Measurements from ENCODE around the gene RAF1.
"Not testable (repeated sequence)": the region's sequence is repeated elsewhere in the genome, so short reads cannot be mapped to it uniquely, and the experiment has no call there.

The RAF1 gene

GRCh38 chr3:12663936-12664908 lies at the start of gene RAF1:
Gene RAF1 (minus strand): TSS chr3:12664117. CDS start chr3:12618721, 45,396 bp downstream.
- peak; percentile 96 for DNase-seq (ENCODE audit: low spot score)

GRCh38 chr3:12710062-12710461 lies 46.1 kb upstream of the RAF1 start:
- DNase-seq (ENCODE audit: low spot score): no peak

- DNase-seq (ENCODE audit: low spot score): no peak
Observed at GRCh38 chr3:12709334-12709733, 45.4 kb upstream of the RAF1 start.

- DNase-seq (ENCODE audit: low spot score): peak; percentile 77
Observed at GRCh38 chr3:12708584-12709192, 44.8 kb upstream of the RAF1 start.

GRCh38 chr3:12707449-12707848 lies 43.5 kb upstream of the RAF1 start:
- no peak for DNase-seq (ENCODE audit: low spot score)

GRCh38 chr3:12706504-12707253 lies 42.8 kb upstream of the RAF1 start:
- peak; percentile 64 for DNase-seq (ENCODE audit: low spot score)

- DNase-seq (ENCODE audit: low spot score): no peak
Observed at GRCh38 chr3:12705981-12706380, 42.1 kb upstream of the RAF1 start.

GRCh38 chr3:12705374-12705926 lies 41.5 kb upstream of the RAF1 start:
- DNase-seq (ENCODE audit: low spot score): no peak

- DNase-seq (ENCODE audit: low spot score): no peak
Observed at GRCh38 chr3:12702501-12702900, 38.6 kb upstream of the RAF1 start.

GRCh38 chr3:12701601-12702000 lies 37.7 kb upstream of the RAF1 start:
- not testable (repeated sequence) for DNase-seq (ENCODE audit: low spot score)

GRCh38 chr3:12700800-12701199 lies 36.9 kb upstream of the RAF1 start:
- DNase-seq (ENCODE audit: low spot score): no peak

- no peak for DNase-seq (ENCODE audit: low spot score)
Observed at GRCh38 chr3:12695916-12696315, 32.0 kb upstream of the RAF1 start.

- DNase-seq (ENCODE audit: low spot score): no peak
Observed at GRCh38 chr3:12695112-12695511, 31.2 kb upstream of the RAF1 start.

GRCh38 chr3:12692444-12692843 lies 28.5 kb upstream of the RAF1 start:
- no peak for DNase-seq (ENCODE audit: low spot score)

- no peak for DNase-seq (ENCODE audit: low spot score)
Observed at GRCh38 chr3:12689997-12690711, 26.2 kb upstream of the RAF1 start.

GRCh38 chr3:12687948-12688347 lies 24.0 kb upstream of the RAF1 start:
- no peak for DNase-seq (ENCODE audit: low spot score)

GRCh38 chr3:12686096-12686495 lies 22.2 kb upstream of the RAF1 start:
- no peak for DNase-seq (ENCODE audit: low spot score)

- DNase-seq (ENCODE audit: low spot score): peak; percentile 67
Observed at GRCh38 chr3:12681943-12682390, 18.1 kb upstream of the RAF1 start.

- DNase-seq (ENCODE audit: low spot score): no peak
Observed at GRCh38 chr3:12681089-12681942, 17.4 kb upstream of the RAF1 start.

GRCh38 chr3:12679468-12679867 lies 15.6 kb upstream of the RAF1 start:
- DNase-seq (ENCODE audit: low spot score): peak; percentile 42

- DNase-seq (ENCODE audit: low spot score): no peak
Observed at GRCh38 chr3:12677616-12678015, 13.7 kb upstream of the RAF1 start.

All from AG08396 (cell line).